ENCODE results near the gene ABCC11.

- TF ChIP-seq POLR2A (IDR thresholded peaks at IDR 0.05; ENCODE audit: low read length), result no peak
- TF ChIP-seq GATA1 (IDR thresholded peaks at IDR 0.05; ENCODE audit: low read depth, low read length), result no peak
Observed at GRCh38 chr16:48279199-48279598, 31.9 kb upstream of the ABCC11 start.

Data from erythroblast (primary cell).